Activated CD4-positive, alpha-beta T cell treated with anti-CD3 and anti-CD28 coated beads, Interleukin-2, Interleukin-6, amounts not matched to agents 100 ng/mL and 50 ng/mL, durations not matched to agents 16 hours and 8 hours (primary cell): ENCODE measurements around the gene BBS7.

Experiments used
- DNase-seq: peaks from one replicate; pipeline ENCODE4 v3.0.0-alpha.2; 2020

BBS7 gene, protein sequence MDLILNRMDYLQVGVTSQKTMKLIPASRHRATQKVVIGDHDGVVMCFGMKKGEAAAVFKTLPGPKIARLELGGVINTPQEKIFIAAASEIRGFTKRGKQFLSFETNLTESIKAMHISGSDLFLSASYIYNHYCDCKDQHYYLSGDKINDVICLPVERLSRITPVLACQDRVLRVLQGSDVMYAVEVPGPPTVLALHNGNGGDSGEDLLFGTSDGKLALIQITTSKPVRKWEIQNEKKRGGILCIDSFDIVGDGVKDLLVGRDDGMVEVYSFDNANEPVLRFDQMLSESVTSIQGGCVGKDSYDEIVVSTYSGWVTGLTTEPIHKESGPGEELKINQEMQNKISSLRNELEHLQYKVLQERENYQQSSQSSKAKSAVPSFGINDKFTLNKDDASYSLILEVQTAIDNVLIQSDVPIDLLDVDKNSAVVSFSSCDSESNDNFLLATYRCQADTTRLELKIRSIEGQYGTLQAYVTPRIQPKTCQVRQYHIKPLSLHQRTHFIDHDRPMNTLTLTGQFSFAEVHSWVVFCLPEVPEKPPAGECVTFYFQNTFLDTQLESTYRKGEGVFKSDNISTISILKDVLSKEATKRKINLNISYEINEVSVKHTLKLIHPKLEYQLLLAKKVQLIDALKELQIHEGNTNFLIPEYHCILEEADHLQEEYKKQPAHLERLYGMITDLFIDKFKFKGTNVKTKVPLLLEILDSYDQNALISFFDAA

GRCh38 chr4:121869841-121870822, at the start of gene BBS7:
Gene BBS7, minus strand, starts transcription at chr4:121870474. Its CDS starts 161 bp downstream, at chr4:121870313.
- peak; percentile 98 for DNase-seq

GRCh38 chr4:121913667-121914066, 43.4 kb upstream of the BBS7 start:
- DNase-seq: peak; percentile 3

DNA sequence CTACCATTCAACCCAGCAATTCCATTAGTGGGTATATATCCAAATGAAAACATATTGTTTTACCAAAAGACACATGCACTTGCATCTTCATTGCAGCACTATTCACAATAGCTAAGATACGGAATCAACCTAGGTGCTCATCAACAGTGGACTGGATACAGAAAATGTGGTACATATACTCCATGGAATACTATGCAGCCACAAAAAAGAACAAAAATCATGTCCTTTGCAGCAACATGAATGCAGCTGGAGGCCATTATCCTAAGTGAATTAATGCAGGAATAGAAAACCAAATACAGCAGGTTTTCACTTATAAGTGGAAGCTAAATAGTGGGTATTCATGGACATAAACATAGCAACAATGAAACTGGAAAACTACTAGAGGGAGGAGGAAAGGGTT, 38.1 kb upstream of the BBS7 start:
- DNase-seq: no peak

GRCh38 chr4:121900132-121900983, 30.1 kb upstream of the BBS7 start:
- DNase-seq: peak; percentile 67

DNA sequence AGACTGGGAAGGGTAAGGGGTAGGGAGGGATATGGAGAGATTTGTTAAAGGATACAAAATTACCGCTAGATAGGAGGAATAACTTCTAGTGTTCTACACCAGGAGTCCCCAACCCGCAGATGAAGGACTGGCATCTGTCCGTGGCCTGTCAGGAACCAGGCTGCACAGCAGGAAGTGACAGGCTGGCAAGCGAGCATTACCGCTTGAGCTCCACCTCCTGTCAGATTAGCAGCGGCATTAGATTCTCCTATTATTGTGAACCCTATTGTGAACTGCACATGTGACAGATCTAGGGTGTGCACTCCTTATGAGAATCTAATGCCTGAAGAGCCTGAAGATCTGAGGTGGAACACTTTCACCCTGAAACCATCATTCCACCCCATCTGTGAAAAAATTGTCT, 27.9 kb upstream of the BBS7 start:
- peak; percentile 19 for DNase-seq

- DNase-seq: no peak
Measured at GRCh38 chr4:121888134-121888533, 17.9 kb upstream of the BBS7 start.

DNA sequence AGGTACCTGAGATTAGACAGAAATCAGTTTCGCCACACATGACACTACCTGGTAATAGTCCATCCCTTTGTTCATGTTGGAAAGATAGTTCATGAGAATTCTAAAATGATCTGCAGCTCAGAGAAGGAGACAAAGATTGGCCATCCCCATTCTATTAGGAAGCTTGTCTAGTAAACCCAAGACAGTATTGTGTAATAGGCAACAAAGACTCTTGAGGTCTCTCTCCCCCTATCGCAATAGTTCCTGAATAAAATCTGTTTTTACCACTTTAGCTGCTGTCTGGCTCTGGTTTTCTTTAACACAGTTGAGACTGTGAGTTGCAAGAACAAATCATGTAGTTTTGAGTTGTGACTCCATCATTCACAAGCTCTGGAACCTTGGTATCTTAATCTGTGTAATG, 14.8 kb upstream of the BBS7 start:
- no peak for DNase-seq

DNA sequence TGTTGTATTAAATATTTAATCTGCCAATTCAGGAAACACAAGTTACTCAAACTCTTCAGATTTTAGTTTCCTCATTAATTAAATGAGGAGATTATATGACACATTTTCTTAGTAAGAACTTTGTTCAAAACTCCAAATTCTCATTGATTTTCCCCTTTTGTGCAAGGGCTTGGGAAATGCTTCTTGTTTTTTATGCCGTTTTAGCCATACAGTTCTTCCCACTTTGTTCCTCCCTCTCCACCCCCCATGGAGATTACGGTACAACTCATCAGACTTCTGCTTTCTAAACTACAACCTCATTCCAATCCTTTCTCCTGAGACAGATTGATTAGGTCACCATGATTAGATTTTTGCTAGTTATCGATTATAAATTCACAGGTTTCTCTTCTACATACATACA, 10.9 kb upstream of the BBS7 start:
- DNase-seq: no peak

GRCh38 chr4:121879135-121879534, 8.9 kb upstream of the BBS7 start:
- DNase-seq: no peak

- DNase-seq: no peak
Measured at GRCh38 chr4:121877041-121877773, 6.9 kb upstream of the BBS7 start.

GRCh38 chr4:121876070-121876469, 5.8 kb upstream of the BBS7 start:
- no peak for DNase-seq

- no peak for DNase-seq
Measured at GRCh38 chr4:121875652-121876051, 5.4 kb upstream of the BBS7 start.

- DNase-seq: no peak
Measured at GRCh38 chr4:121873604-121874003, 3.3 kb upstream of the BBS7 start.

- no peak for DNase-seq
Measured at GRCh38 chr4:121863799-121864198, 6.5 kb downstream of the BBS7 start.

DNA sequence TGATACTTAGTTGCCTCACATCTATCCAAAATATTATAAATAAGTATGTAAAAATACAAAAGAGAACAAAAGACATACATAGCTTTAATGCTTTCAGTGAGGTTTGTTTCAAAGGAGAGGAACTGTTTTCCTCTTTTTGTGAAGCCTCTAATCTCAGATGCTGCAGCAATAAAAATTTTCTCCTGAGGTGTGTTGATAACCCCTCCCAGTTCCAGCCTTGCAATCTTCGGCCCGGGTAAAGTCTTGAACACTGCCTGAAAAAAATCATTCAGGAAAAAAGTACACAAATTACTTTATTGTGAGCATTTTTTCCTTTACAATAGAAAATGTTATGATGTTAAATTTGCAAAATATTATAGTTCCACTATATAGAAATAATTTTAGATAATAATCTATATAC, 8.8 kb downstream of the BBS7 start:
- no peak for DNase-seq

GRCh38 chr4:121860121-121860520, 10.2 kb downstream of the BBS7 start:
- DNase-seq: no peak

DNA sequence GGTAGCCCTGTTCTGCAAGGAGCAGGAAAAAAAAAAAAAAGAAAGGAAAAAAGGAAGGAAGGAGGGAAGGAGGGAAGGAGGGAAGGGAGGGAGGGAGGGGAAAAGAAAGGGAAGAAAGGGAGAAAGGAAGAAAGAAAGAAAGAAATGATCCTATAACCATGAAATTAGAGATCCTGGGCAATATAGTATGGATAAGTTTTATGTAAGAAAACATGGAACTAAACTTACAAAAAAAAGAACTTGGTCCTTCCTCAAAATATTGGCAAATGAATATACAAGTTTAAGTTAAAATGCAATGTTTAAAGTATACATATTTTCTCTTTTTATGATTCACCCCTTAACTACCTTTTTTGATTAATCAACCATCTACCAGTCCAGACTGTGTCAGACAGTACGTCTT, 18.9 kb downstream of the BBS7 start:
- no peak for DNase-seq

DNA sequence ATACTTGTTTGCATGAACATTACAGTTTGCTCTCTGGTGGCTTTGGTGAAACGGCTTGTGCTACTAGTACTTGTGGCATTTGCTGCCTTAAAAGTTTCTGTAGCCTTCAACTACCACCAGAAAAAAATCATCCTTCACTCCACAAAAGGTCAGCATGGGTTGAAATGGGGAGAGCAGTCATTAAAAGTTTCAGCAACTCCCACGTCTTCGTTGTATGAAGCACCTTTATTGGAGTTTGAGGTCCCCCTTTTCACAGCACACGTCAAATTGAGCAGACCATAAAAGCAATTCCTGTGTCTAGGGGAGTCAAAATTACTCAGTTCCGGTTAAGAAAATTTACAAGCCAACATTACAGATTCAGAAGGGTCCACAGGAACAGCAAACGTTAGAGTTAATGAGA, 23.6 kb downstream of the BBS7 start:
- DNase-seq: no peak

DNA sequence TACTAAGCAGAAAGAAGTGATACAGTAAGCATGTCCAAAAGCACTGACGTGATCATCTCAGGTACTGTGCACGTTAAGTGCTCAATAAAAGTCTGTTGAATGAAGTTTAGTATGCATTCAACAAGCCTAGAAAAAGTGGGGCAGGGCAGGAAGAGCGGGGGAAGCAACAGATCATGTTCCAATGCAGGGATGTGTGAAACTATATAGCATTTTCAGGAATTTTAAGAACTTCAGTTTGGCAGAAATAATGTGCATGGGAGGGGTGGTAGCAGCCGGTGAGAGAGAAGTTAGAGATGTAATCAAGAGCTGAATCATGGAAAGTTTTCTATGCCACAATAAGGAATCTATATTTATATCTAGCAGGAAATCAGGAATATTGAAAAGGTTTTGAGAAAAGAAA, 27.4 kb downstream of the BBS7 start:
- DNase-seq: no peak

- DNase-seq: no peak
Measured at GRCh38 chr4:121838136-121838535, 32.1 kb downstream of the BBS7 start.

GRCh38 chr4:121829511-121829910, 40.8 kb downstream of the BBS7 start:
- no peak for DNase-seq

- no peak for DNase-seq
Measured at GRCh38 chr4:121827853-121828252, 42.4 kb downstream of the BBS7 start.
